ENCODE data around the gene PRKG1.

PRKG1 gene

GRCh38 chr10:51763746-51764145, 689.5 kb downstream of the PRKG1 start:
- no peaks in the 10 kb centered on the region for H3K27me3 ChIP-seq (ENCODE audit: control insufficient read depth, insufficient read depth, low read length)
- H3K4me1 ChIP-seq (ENCODE audit: control insufficient read depth, insufficient read depth, low read length), result no peaks in the 10 kb centered on the region
- no peak overlapping the region for H3K9ac ChIP-seq (ENCODE audit: low read length)
- H3K27ac ChIP-seq (ENCODE audit: low read depth, low read length), result no peak overlapping the region
- no peaks in the 10 kb centered on the region for H3K36me3 ChIP-seq (ENCODE audit: control insufficient read depth, insufficient read depth, low read length)
- H3K4me3 ChIP-seq (ENCODE audit: low read length), result no peak overlapping the region

- Histone ChIP-seq H3K9ac (ENCODE audit: low read length) (no peak overlapping the region), H3K4me1 (ENCODE audit: control insufficient read depth, insufficient read depth, low read length) (no peaks in the 10 kb centered on the region), H3K36me3 (ENCODE audit: control insufficient read depth, insufficient read depth, low read length) (no peaks in the 10 kb centered on the region), H3K27ac (ENCODE audit: low read depth, low read length) (no peak overlapping the region), H3K27me3 (ENCODE audit: control insufficient read depth, insufficient read depth, low read length) (no peaks in the 10 kb centered on the region), H3K4me3 (ENCODE audit: low read length) (no peak overlapping the region)
Measured at GRCh38 chr10:51765284-51765971, 691.1 kb downstream of the PRKG1 start.

GRCh38 chr10:51766423-51767102, 692.3 kb downstream of the PRKG1 start:
- Histone ChIP-seq H3K4me1 (ENCODE audit: control insufficient read depth, insufficient read depth, low read length) (no peaks in the 10 kb centered on the region), H3K9ac (ENCODE audit: low read length) (no peak overlapping the region), H3K4me3 (ENCODE audit: low read length) (no peak overlapping the region), H3K36me3 (ENCODE audit: control insufficient read depth, insufficient read depth, low read length) (no peaks in the 10 kb centered on the region), H3K27me3 (ENCODE audit: control insufficient read depth, insufficient read depth, low read length) (no peaks in the 10 kb centered on the region), H3K27ac (ENCODE audit: low read depth, low read length) (no peak overlapping the region)

- Histone ChIP-seq H3K9ac (ENCODE audit: low read length) (no peak overlapping the region), H3K27ac (ENCODE audit: low read depth, low read length) (no peak overlapping the region), H3K4me3 (ENCODE audit: low read length) (no peak overlapping the region), H3K36me3 (ENCODE audit: control insufficient read depth, insufficient read depth, low read length) (no peaks in the 10 kb centered on the region), H3K27me3 (ENCODE audit: control insufficient read depth, insufficient read depth, low read length) (no peaks in the 10 kb centered on the region), H3K4me1 (ENCODE audit: control insufficient read depth, insufficient read depth, low read length) (no peaks in the 10 kb centered on the region)
Measured at GRCh38 chr10:51767103-51767763, 692.9 kb downstream of the PRKG1 start.

- Histone ChIP-seq H3K9ac (ENCODE audit: low read length) (no peak overlapping the region), H3K36me3 (ENCODE audit: control insufficient read depth, insufficient read depth, low read length) (no peaks in the 10 kb centered on the region), H3K4me1 (ENCODE audit: control insufficient read depth, insufficient read depth, low read length) (no peaks in the 10 kb centered on the region), H3K27ac (ENCODE audit: low read depth, low read length) (no peak overlapping the region), H3K27me3 (ENCODE audit: control insufficient read depth, insufficient read depth, low read length) (no peaks in the 10 kb centered on the region), H3K4me3 (ENCODE audit: low read length) (no peak overlapping the region)
Measured at GRCh38 chr10:51768886-51769465, 694.7 kb downstream of the PRKG1 start.

- Histone ChIP-seq H3K27me3 (ENCODE audit: control insufficient read depth, insufficient read depth, low read length) (no peaks in the 10 kb centered on the region), H3K27ac (ENCODE audit: low read depth, low read length) (no peak overlapping the region), H3K36me3 (ENCODE audit: control insufficient read depth, insufficient read depth, low read length) (no peaks in the 10 kb centered on the region), H3K4me3 (ENCODE audit: low read length) (no peak overlapping the region), H3K4me1 (ENCODE audit: control insufficient read depth, insufficient read depth, low read length) (no peaks in the 10 kb centered on the region), H3K9ac (ENCODE audit: low read length) (no peak overlapping the region)
Measured at GRCh38 chr10:51770709-51771108, 696.4 kb downstream of the PRKG1 start.

GRCh38 chr10:51772387-51772786, 698.1 kb downstream of the PRKG1 start:
- no peak overlapping the region for H3K9ac ChIP-seq (ENCODE audit: low read length)

GRCh38 chr10:51773681-51774080, 699.4 kb downstream of the PRKG1 start:
- no peak overlapping the region for H3K4me3 ChIP-seq (ENCODE audit: low read length)
- H3K27ac ChIP-seq (ENCODE audit: low read depth, low read length), result no peak overlapping the region
- H3K36me3 ChIP-seq (ENCODE audit: control insufficient read depth, insufficient read depth, low read length), result no peaks in the 10 kb centered on the region
- H3K4me1 ChIP-seq (ENCODE audit: control insufficient read depth, insufficient read depth, low read length), result no peaks in the 10 kb centered on the region
- no peak overlapping the region for H3K9ac ChIP-seq (ENCODE audit: low read length)
- no peaks in the 10 kb centered on the region for H3K27me3 ChIP-seq (ENCODE audit: control insufficient read depth, insufficient read depth, low read length)

More at GRCh38 chr10:51772387-51772786, 698.1 kb downstream of the PRKG1 start:
- no peak overlapping the region for H3K4me3 ChIP-seq (ENCODE audit: low read length)
- H3K4me1 ChIP-seq (ENCODE audit: control insufficient read depth, insufficient read depth, low read length), result no peaks in the 10 kb centered on the region
- no peak overlapping the region for H3K27ac ChIP-seq (ENCODE audit: low read depth, low read length)
- no peaks in the 10 kb centered on the region for H3K27me3 ChIP-seq (ENCODE audit: control insufficient read depth, insufficient read depth, low read length)
- H3K36me3 ChIP-seq (ENCODE audit: control insufficient read depth, insufficient read depth, low read length), result no peaks in the 10 kb centered on the region

- Histone ChIP-seq H3K36me3 (ENCODE audit: control insufficient read depth, insufficient read depth, low read length) (no peaks in the 10 kb centered on the region), H3K9ac (ENCODE audit: low read length) (no peak overlapping the region), H3K27me3 (ENCODE audit: control insufficient read depth, insufficient read depth, low read length) (no peaks in the 10 kb centered on the region), H3K4me1 (ENCODE audit: control insufficient read depth, insufficient read depth, low read length) (no peaks in the 10 kb centered on the region), H3K27ac (ENCODE audit: low read depth, low read length) (no peak overlapping the region), H3K4me3 (ENCODE audit: low read length) (no peak overlapping the region)
Measured at GRCh38 chr10:51783941-51784340, 709.7 kb downstream of the PRKG1 start.

- Histone ChIP-seq H3K4me3 (ENCODE audit: low read length) (no peak overlapping the region), H3K36me3 (ENCODE audit: control insufficient read depth, insufficient read depth, low read length) (no peaks in the 10 kb centered on the region), H3K4me1 (ENCODE audit: control insufficient read depth, insufficient read depth, low read length) (no peaks in the 10 kb centered on the region), H3K27me3 (ENCODE audit: control insufficient read depth, insufficient read depth, low read length) (no peaks in the 10 kb centered on the region), H3K27ac (ENCODE audit: low read depth, low read length) (no peak overlapping the region), H3K9ac (ENCODE audit: low read length) (no peak overlapping the region)
Measured at GRCh38 chr10:51786016-51786683, 711.9 kb downstream of the PRKG1 start.

GRCh38 chr10:51786684-51787035, 712.4 kb downstream of the PRKG1 start:
- Histone ChIP-seq H3K4me3 (ENCODE audit: low read length) (no peak overlapping the region), H3K9ac (ENCODE audit: low read length) (no peak overlapping the region), H3K36me3 (ENCODE audit: control insufficient read depth, insufficient read depth, low read length) (no peaks in the 10 kb centered on the region), H3K27ac (ENCODE audit: low read depth, low read length) (no peak overlapping the region), H3K27me3 (ENCODE audit: control insufficient read depth, insufficient read depth, low read length) (no peaks in the 10 kb centered on the region), H3K4me1 (ENCODE audit: control insufficient read depth, insufficient read depth, low read length) (no peaks in the 10 kb centered on the region)

GRCh38 chr10:51788273-51788672, 714.0 kb downstream of the PRKG1 start:
- no peaks in the 10 kb centered on the region for H3K36me3 ChIP-seq (ENCODE audit: control insufficient read depth, insufficient read depth, low read length)
- no peaks in the 10 kb centered on the region for H3K4me1 ChIP-seq (ENCODE audit: control insufficient read depth, insufficient read depth, low read length)
- H3K9ac ChIP-seq (ENCODE audit: low read length), result no peak overlapping the region
- H3K4me3 ChIP-seq (ENCODE audit: low read length), result no peak overlapping the region
- no peaks in the 10 kb centered on the region for H3K27me3 ChIP-seq (ENCODE audit: control insufficient read depth, insufficient read depth, low read length)
- H3K27ac ChIP-seq (ENCODE audit: low read depth, low read length), result no peak overlapping the region

Data from rectal smooth muscle tissue (tissue), 1 donor.